ENCODE measurements around the gene SERTAD2. TPM values are rescaled to one million over a fixed set of nuclear protein-coding genes. Genes with fewer than 3 reads are reported as not detected.
A peak's percentile ranks its signal among the peaks of the same experiment; 100 is the strongest.

SERTAD2 gene
- total RNA-seq, 2 donors from 2014 or later, result 14.6 to 18.5 TPM

- peak overlapping the region; percentile 85 to 92 for H3K4me3 Mint-ChIP-seq
- ATAC-seq (replicated peaks in 1 of 2) (no peak), DNase-seq (no peak)
- peak overlapping the region; percentile 49 for H3K27ac Mint-ChIP-seq
- H3K27me3 Mint-ChIP-seq (ENCODE audit: low read depth), result no peaks in the 10 kb centered on the region
- H3K4me1 Mint-ChIP-seq (ENCODE audit: low read depth), result peaks cover 84% of the 10 kb centered on the region
- H3K9me3 Mint-ChIP-seq, result no peaks in the 10 kb centered on the region
- peaks cover 0 to 1% of the 10 kb centered on the region in 2 donors for H3K36me3 Mint-ChIP-seq (ENCODE audit: insufficient read depth in 2 of 2)
These were observed 2.1 kb downstream of the SERTAD2 start for GRCh38 chr2:64651590-64651989.

- peak overlapping the region; percentile 22 to 85 for H3K4me3 Mint-ChIP-seq
- H3K27ac Mint-ChIP-seq, result no peak overlapping the region
- H3K4me1 Mint-ChIP-seq (ENCODE audit: low read depth), result peaks cover 85% of the 10 kb centered on the region
- ATAC-seq (replicated peaks in 1 of 2) (no peak), DNase-seq (no peak)
- H3K9me3 Mint-ChIP-seq, result no peaks in the 10 kb centered on the region
- no peaks in the 10 kb centered on the region for H3K27me3 Mint-ChIP-seq (ENCODE audit: low read depth)
- peaks cover 0 to 1% of the 10 kb centered on the region in 2 donors for H3K36me3 Mint-ChIP-seq (ENCODE audit: insufficient read depth in 2 of 2)
These were observed 2.9 kb downstream of the SERTAD2 start for GRCh38 chr2:64650722-64651338.

- Mint-ChIP-seq H3K9me3 (no peaks in the 10 kb centered on the region), H3K36me3 (ENCODE audit: insufficient read depth in 2 of 2) (peaks cover 0 to 1% of the 10 kb centered on the region in 2 donors), H3K4me1 (ENCODE audit: low read depth) (peaks cover 81% of the 10 kb centered on the region), H3K27me3 (ENCODE audit: low read depth) (no peaks in the 10 kb centered on the region), H3K27ac (no peak overlapping the region), H3K4me3 (no peak overlapping the region)
- DNase-seq (no peak), ATAC-seq (replicated peaks in 1 of 2) (no peak)
These were observed 3.4 kb downstream of the SERTAD2 start for GRCh38 chr2:64650296-64650695.

- no peak for ATAC-seq (replicated peaks in 1 of 2)
- Mint-ChIP-seq H3K27ac (no peak overlapping the region), H3K9me3 (no peaks in the 10 kb centered on the region), H3K4me3 (peak overlapping the region; percentile 13 to 75), H3K4me1 (ENCODE audit: low read depth) (peaks cover 77% of the 10 kb centered on the region), H3K36me3 (ENCODE audit: insufficient read depth in 2 of 2) (peaks cover 0 to 1% of the 10 kb centered on the region in 2 donors), H3K27me3 (ENCODE audit: low read depth) (no peaks in the 10 kb centered on the region)
- no peak for DNase-seq
These were observed 4.1 kb downstream of the SERTAD2 start for GRCh38 chr2:64649626-64650025.

- Mint-ChIP-seq H3K36me3 (ENCODE audit: insufficient read depth in 2 of 2) (peaks cover 0 to 1% of the 10 kb centered on the region in 2 donors), H3K27ac (no peak overlapping the region), H3K4me1 (ENCODE audit: low read depth) (peaks cover 80% of the 10 kb centered on the region), H3K9me3 (no peaks in the 10 kb centered on the region), H3K4me3 (no peak overlapping the region), H3K27me3 (ENCODE audit: low read depth) (no peaks in the 10 kb centered on the region)
- ATAC-seq (replicated peaks in 1 of 2) (no peak), DNase-seq (no peak)
These were observed 4.7 kb downstream of the SERTAD2 start for GRCh38 chr2:64649013-64649484.

GRCh38 chr2:64646007-64646880 is 7.5 kb downstream of the SERTAD2 start:
- H3K27ac Mint-ChIP-seq, result peak overlapping the region; percentile 50
- H3K36me3 Mint-ChIP-seq (ENCODE audit: insufficient read depth in 2 of 2), result no peaks in the 10 kb centered on the region
- no peaks in the 10 kb centered on the region for H3K27me3 Mint-ChIP-seq (ENCODE audit: low read depth)
- peak overlapping the region; percentile 41 to 47 for H3K4me3 Mint-ChIP-seq
- peaks cover 89% of the 10 kb centered on the region for H3K4me1 Mint-ChIP-seq (ENCODE audit: low read depth)
- ATAC-seq (replicated peaks in 1 of 2), result no peak
- H3K9me3 Mint-ChIP-seq, result no peaks in the 10 kb centered on the region
- peak; percentile 81 to 89 for DNase-seq

GRCh38 chr2:64644458-64645382 is 9.0 kb downstream of the SERTAD2 start:
- ATAC-seq (replicated peaks in 1 of 2) (peak; percentile 72 to 78), DNase-seq (peak; percentile 50 to 62)
- Mint-ChIP-seq H3K9me3 (no peaks in the 10 kb centered on the region), H3K4me1 (ENCODE audit: low read depth) (peaks cover 89% of the 10 kb centered on the region), H3K27ac (peak overlapping the region; percentile 77), H3K36me3 (ENCODE audit: insufficient read depth in 2 of 2) (no peaks in the 10 kb centered on the region), H3K4me3 (peak overlapping the region; percentile 90 to 91), H3K27me3 (ENCODE audit: low read depth) (no peaks in the 10 kb centered on the region)

GRCh38 chr2:64643838-64644457 is 9.8 kb downstream of the SERTAD2 start:
- Mint-ChIP-seq H3K4me1 (ENCODE audit: low read depth) (peaks cover 89% of the 10 kb centered on the region), H3K4me3 (peak overlapping the region; percentile 90 to 91), H3K36me3 (ENCODE audit: insufficient read depth in 2 of 2) (no peaks in the 10 kb centered on the region), H3K9me3 (no peaks in the 10 kb centered on the region), H3K27ac (no peak overlapping the region), H3K27me3 (ENCODE audit: low read depth) (no peaks in the 10 kb centered on the region)
- DNase-seq, result no peak
- peak; percentile 12 to 16 for ATAC-seq (replicated peaks in 1 of 2)

GRCh38 chr2:64641599-64641998 is 12.1 kb downstream of the SERTAD2 start:
- no peaks in the 10 kb centered on the region for H3K27me3 Mint-ChIP-seq (ENCODE audit: low read depth)
- H3K27ac Mint-ChIP-seq, result no peak overlapping the region
- no peaks in the 10 kb centered on the region for H3K9me3 Mint-ChIP-seq
- no peak overlapping the region for H3K4me3 Mint-ChIP-seq
- H3K4me1 Mint-ChIP-seq (ENCODE audit: low read depth), result peaks cover 90% of the 10 kb centered on the region
- DNase-seq, result no peak
- peaks cover 2% of the 10 kb centered on the region in 2 donors for H3K36me3 Mint-ChIP-seq (ENCODE audit: insufficient read depth in 2 of 2)
- no peak for ATAC-seq (replicated peaks in 1 of 2)

- DNase-seq, result no peak
- no peaks in the 10 kb centered on the region for H3K9me3 Mint-ChIP-seq
- no peak overlapping the region for H3K27ac Mint-ChIP-seq
- peaks cover 4 to 10% of the 10 kb centered on the region in 2 donors for H3K36me3 Mint-ChIP-seq (ENCODE audit: insufficient read depth in 2 of 2)
- H3K4me3 Mint-ChIP-seq, result peak overlapping the region in 1 of 2 donors; percentile 32
- no peaks in the 10 kb centered on the region for H3K27me3 Mint-ChIP-seq (ENCODE audit: low read depth)
- no peak for ATAC-seq (replicated peaks in 1 of 2)
- peaks cover 84% of the 10 kb centered on the region for H3K4me1 Mint-ChIP-seq (ENCODE audit: low read depth)
These were observed 13.3 kb downstream of the SERTAD2 start for GRCh38 chr2:64640153-64641044.

GRCh38 chr2:64639691-64640090 is 14.0 kb downstream of the SERTAD2 start:
- H3K4me1 Mint-ChIP-seq (ENCODE audit: low read depth), result peaks cover 82% of the 10 kb centered on the region
- peaks cover 4 to 10% of the 10 kb centered on the region in 2 donors for H3K36me3 Mint-ChIP-seq (ENCODE audit: insufficient read depth in 2 of 2)
- ATAC-seq (replicated peaks in 1 of 2), result no peak
- H3K9me3 Mint-ChIP-seq, result no peaks in the 10 kb centered on the region
- H3K4me3 Mint-ChIP-seq, result peak overlapping the region in 1 of 2 donors; percentile 32
- no peak overlapping the region for H3K27ac Mint-ChIP-seq
- no peaks in the 10 kb centered on the region for H3K27me3 Mint-ChIP-seq (ENCODE audit: low read depth)
- DNase-seq, result no peak

Data from activated T-cell treated with anti-CD3 and anti-CD28 coated beads, Interleukin-2, amount 50 U/mL, for 72 hours (primary cell).